Inferior parietal cortex (tissue), 1 donor: ENCODE measurements around the gene ZEB2.

ENCODE experiments used
- DNase-seq: peaks from one replicate; pipeline ENCODE4 v3.0.0-alpha.2; 2016; ENCODE audit errors: extremely low spot score

ZEB2 gene

GRCh38 chr2:144426355-144426754 is 93.6 kb downstream of the ZEB2 start:
- no peak for DNase-seq

- DNase-seq = peak; percentile 83
Measured at GRCh38 chr2:144424559-144425240, 95.2 kb downstream of the ZEB2 start.

GRCh38 chr2:144421606-144422510 is 98.1 kb downstream of the ZEB2 start:
- no peak for DNase-seq

DNA sequence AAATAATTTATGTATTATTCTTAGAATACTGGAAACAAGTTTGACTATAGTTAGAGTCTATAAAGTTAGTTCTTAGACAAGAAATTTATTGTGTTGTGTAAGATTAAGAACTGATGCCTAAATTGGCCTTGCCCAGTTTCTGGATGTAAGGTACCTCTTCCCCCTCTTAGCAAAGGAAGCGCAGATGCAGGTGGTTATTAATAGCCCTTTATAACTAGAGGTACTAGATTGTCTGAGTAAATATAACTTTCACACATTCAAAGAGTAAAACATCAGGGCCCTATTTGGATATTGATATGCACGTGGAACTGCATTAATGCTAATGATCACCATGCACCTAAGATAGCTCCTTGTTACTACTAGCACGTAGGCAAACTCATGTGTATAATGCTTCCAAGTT is 100.7 kb downstream of the ZEB2 start:
- no peak for DNase-seq

- no peak for DNase-seq
Measured at GRCh38 chr2:144415386-144415785, 104.5 kb downstream of the ZEB2 start.

- DNase-seq = no peak
Measured at GRCh38 chr2:144414324-144414845, 105.5 kb downstream of the ZEB2 start.

DNA sequence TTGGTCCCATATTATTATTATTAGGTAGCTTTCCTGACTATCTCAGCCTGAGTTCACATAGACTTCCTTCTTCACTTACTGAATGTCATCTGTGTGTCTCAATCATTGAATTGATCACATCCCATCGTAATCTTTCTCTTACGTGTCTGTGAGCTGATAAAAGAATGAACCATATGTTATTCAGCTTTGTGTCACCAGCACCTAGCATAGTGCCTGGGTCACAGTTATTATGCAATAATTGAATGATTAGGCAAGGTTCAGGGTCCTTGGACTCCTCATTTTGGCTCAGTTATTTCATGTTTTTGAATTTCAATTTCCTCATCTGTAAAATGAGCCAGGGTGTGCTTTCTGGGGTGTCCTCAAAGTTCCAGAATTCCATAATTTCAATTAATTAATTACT is 107.2 kb downstream of the ZEB2 start:
- DNase-seq = no peak

DNA sequence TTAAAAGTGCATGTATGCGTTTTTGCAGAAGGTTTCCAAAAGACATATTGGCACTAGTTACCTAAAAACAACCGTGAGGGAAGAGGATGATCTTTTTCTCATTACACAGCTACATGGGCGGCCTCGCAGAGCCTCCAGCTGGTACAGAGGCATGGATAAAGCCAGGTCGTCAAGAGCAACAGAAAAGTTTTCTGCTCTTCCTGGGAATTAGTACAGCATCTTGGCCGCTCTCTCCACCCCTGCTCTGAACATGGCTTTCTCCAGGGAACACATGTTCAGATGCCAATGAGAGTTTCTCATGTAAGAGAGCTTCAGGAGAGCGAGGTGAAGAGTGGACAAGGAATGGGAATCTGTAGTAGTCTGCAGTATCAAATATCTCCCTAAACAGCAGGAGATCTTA is 108.4 kb downstream of the ZEB2 start:
- no peak for DNase-seq

- no peak for DNase-seq
Measured at GRCh38 chr2:144409241-144409640, 110.7 kb downstream of the ZEB2 start.

- no peak for DNase-seq
Measured at GRCh38 chr2:144407262-144407661, 112.7 kb downstream of the ZEB2 start.

- DNase-seq = no peak
Measured at GRCh38 chr2:144405982-144406788, 113.7 kb downstream of the ZEB2 start.

- DNase-seq = no peak
Measured at GRCh38 chr2:144405321-144405720, 114.6 kb downstream of the ZEB2 start.

GRCh38 chr2:144404586-144405314 is 115.2 kb downstream of the ZEB2 start:
- DNase-seq = no peak

DNA sequence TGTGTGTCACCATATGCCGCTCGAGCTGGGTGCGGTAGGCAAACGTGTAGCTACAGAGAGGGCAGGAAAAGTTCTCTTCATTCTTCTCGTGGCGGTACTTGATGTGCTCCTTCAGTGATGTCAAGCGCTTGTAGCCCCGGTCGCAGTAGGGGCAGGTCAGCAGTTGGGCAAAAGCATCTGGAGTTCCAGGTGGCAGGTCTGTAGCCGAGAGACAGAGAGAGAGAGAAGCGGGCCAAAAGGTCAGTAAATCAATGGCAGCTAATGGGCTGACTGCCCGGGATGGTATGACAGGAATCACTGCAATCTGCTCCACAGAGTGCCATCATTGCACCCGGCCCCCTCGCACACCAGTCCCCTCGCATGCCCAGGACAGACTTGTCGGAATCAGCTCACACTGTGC is 116.0 kb downstream of the ZEB2 start:
- no peak for DNase-seq

GRCh38 chr2:144402251-144402650 is 117.7 kb downstream of the ZEB2 start:
- peak; percentile 71 for DNase-seq

DNA sequence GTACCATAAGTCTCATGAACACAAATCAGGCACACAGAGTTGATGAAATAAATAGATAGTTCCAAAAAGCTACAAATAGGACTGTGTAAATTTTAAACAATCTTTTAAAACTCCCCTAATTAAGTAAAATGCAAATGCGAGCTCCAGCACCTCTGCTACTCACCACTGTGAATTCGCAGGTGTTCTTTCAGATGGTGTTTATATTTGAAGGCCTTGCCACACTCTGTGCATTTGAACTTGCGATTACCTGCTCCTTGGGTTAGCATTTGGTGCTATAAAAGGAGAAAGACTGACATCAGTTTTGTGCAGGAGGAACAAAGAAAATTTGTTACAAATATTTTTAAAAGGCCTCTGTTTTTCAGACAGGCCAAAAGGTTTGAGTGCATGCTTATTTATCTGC is 118.9 kb downstream of the ZEB2 start:
- no peak for DNase-seq

DNA sequence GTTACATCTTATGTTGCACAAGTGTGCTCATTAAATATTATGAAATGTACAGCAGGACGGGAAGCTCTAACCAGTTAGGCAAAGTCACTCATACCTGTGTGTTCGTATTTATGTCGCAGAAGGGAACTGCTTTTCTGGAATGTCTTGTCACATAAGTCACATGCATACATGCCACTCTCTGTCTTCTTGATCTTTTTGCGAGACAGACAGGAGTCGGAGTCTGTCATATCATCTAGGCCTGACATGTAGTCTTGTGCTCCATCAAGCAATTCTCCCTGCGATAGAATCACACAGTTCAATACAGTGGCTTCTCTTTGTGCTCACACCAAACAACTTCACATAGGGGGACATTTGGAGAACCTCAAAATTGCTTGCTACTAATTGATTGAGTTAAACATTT is 123.6 kb downstream of the ZEB2 start:
- no peak for DNase-seq

- no peak for DNase-seq
Measured at GRCh38 chr2:144390424-144391020, 129.4 kb downstream of the ZEB2 start.

GRCh38 chr2:144389930-144390311 is 130.0 kb downstream of the ZEB2 start:
- DNase-seq = no peak

- no peak for DNase-seq
Measured at GRCh38 chr2:144389151-144389929, 130.6 kb downstream of the ZEB2 start.
